Erythroblast (primary cell): ENCODE results near the gene CES1.
"Not testable (repeated sequence)": the region's sequence is repeated elsewhere in the genome, so short reads cannot be mapped to it uniquely, and the experiment has no call there.

Experiments used
- GATA1 ChIP-seq: IDR thresholded peaks from 2 replicates; pipeline ENCODE4 v1.6.1; 2011; ENCODE audit warnings: low read depth, mild to moderate bottlenecking, control low read depth, low read length, moderate library complexity
- POLR2A ChIP-seq: IDR thresholded peaks from 2 replicates; pipeline ENCODE4 v1.6.1; 2011; ENCODE audit warnings: mild to moderate bottlenecking, low read length

DNA sequence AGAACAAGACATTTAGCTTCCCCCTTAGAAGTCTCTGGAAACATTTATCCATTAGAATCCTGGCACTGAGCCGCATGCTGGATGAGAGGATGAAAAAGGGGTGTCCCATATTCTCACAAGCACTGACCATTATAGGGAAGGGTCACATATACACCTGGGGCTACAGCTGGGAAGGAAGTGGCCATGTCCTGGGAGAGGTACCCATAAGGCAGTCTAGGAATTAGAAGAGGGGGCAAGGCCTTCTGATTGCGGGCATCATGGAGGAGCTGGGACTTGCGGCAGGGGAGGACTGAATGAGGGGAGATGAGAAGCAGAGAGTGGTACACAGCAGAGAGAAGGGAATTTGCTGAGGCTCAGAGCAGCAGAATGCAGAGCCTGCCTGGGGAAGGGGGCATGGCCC lies 3.7 kb downstream of the CES1 start:
- TF ChIP-seq POLR2A, GATA1: not testable (repeated sequence)
